GM19043 (cell line): ENCODE data around the gene MAD2L2.
"Not testable (repeated sequence)": the region's sequence is repeated elsewhere in the genome, so short reads cannot be mapped to it uniquely, and the experiment has no call there.

Source experiments
- ATAC-seq: cut with Tn5 transposase; IDR thresholded peaks from one replicate; pipeline ENCODE4 v1.9.1; 2021; ENCODE audit warnings: low read depth; ENCODE audit not compliant: unreplicated experiment

Gene MAD2L2

DNA sequence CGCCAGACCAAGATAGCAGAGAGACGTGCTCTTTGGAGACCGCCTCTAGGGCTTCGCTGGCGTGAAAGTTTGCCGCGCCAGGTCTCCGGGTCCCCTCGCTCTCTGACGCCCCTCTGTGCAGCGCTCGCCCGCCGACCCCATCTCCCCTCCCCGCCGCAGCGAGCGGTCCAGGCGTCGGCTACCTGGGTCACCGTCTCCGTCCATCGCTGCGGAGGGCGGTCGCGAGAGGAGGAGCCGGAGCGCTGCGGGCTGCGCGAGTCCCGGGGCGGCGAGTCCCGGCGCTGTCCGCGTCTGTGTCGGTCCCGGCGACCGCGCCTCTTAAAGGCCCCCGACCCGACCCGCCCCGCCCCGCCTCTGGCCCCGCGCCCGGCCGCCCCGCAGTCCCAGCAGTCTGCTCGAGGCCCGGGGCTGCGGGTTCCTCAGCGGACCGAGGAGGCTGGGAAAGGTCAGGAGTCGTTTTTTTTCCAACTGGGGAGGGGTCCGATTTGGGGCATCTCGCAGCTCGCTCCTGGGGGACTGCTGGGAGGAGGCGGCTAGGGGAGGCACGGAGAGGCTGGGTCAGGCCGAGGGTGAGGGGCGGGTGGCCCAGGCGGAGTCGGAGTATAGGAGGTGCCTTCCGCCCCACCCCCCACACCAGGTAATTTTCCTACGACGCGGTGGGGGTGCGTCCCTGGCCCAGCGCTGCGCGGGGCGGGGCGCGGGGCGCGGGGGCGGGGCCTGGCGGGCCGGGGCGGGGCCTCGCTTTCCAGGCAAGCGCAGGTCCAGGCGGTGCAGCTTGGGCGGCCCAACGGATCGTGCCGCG lies 26.6 kb downstream of the MAD2L2 start, which contains the start of the genes FBXO2 and FBXO44:
FBXO2 (minus strand) TSS at position 293 of the 802 bp plus-strand sequence; CDS start at position 204, 89 bp downstream.
FBXO44 (plus strand) TSS at position 741 of the 802 bp plus-strand sequence. CDS start 959 bp downstream, outside the sequence.
- no peak for ATAC-seq

GRCh38 chr1:11653861-11654136 lies 27.1 kb downstream of the MAD2L2 start:
- no peak for ATAC-seq

- ATAC-seq = no peak
Measured at GRCh38 chr1:11653101-11653860, 27.7 kb downstream of the MAD2L2 start.

DNA sequence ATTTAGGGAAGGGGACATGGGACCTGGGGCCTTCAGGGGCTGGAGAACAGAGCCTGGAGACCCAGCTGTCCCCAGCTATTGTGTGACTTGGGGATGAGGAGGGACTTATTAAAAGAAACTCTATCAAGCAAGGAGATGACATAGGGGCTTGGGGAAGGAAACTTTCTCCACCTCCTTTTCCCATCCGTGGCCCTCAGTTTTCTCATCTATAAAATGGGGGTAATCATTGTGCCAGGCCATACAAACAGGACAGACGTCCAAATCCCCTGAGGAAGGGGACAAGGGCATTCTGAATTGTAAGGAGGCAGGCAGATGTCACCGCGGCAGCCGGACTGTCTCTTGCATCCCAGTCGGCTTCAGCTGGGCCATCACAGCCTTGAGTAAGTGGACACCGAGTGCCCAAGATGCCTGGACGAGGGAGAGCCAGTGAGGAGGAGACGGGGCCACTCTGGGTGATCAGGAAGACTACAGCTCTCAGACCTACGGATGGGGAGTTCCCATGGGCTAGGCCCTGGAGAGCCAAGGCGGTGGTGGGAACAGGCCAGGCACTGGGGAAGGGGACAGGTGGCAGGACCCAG lies 28.7 kb downstream of the MAD2L2 start:
- no peak for ATAC-seq

- ATAC-seq = no peak
Measured at GRCh38 chr1:11651017-11651416, 29.9 kb downstream of the MAD2L2 start.

DNA sequence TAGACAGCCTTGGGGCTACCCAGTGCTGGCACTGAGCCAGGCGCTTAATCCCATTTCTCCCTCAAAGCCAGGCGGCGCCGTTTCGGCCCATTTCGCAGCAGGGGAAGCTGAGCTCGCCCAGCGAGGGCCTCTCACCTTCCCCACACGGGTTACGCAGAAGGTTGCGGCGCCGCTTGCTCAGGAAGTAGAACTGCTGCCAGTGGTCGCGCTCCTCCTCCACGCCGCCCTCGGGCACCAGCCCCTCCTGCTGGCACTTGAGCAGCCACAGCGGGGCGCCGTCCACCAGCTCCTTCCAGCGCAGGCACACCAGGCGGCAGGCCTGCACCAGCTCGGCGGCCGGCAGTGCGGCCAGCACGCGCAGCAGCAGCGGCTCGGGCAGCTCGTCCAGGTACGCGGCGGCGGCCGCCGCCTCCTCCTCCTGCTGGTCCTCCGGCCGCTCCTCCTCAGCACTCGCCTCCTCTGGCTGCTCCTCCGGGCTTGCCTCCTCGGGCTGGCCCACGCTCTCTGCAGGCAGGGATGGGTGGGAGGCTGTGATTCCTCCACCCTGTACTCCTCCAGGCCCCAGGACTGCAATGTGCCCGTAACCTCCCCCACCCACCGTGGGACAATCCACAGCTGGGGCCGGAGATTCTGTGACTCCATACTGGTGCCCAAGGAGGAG lies 30.5 kb downstream of the MAD2L2 start:
- no peak for ATAC-seq

GRCh38 chr1:11649624-11650330 lies 31.2 kb downstream of the MAD2L2 start:
- no peak for ATAC-seq

DNA sequence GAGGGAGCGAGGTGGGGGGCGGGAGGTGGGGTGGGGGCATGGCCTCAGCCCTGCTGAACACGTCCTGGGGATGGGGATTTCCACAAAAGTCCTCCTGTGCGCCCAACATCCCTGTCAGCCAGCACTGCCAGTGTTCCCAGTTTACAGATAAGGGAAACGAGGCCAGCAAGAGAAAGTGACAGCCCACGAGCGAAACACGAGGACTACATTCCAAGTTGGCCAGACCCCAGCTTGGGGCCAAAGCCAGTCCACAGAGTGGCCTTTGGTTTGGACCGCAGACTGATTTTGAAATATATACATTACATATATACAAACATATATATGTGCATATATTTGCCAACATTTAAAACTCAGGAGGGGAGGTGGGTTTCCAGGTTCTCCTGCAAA lies 31.7 kb downstream of the MAD2L2 start:
- ATAC-seq = no peak

GRCh38 chr1:11648732-11649158 lies 32.2 kb downstream of the MAD2L2 start:
- ATAC-seq = no peak

DNA sequence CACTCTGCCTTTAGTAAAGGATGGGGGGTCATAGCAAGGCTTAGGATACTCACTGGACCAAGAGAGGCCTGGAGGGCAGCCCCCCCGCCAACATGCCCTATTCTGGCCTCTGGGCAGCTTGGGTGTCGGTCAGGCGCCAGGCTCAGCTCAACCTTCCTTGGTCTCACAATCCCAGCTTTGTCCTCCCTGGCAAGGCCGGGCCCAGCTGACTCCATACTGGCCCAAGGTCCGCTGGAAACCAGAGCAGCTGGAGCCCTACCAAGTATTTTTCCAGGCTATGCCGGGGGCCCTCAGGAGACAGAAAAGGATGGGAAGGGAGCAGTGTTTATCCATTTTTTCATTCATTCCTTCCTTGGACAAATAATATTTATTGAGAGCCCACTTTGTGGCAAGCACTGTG lies 32.9 kb downstream of the MAD2L2 start:
- no peak for ATAC-seq

DNA sequence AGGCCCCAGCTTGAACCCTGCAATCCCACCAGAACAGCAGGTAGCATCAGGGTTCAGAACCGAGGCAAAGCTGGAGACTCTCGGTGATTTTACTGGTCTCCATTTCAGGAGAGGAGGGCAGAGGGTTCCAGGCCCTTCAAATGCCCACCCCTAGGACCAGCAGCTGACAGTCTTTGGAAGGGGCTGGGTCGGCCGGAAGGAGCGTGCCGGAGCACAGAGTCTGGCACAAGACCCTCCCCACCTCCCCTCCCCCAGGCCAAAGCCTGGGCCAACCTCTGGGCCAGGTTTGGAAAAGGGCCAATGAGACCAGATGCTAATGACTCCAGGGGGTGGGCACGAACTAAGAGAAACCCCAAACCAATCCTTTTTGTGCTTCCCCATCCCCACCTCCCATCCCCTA lies 33.6 kb downstream of the MAD2L2 start:
- ATAC-seq = no peak

- no peak for ATAC-seq
Measured at GRCh38 chr1:11646317-11646716, 34.6 kb downstream of the MAD2L2 start.

DNA sequence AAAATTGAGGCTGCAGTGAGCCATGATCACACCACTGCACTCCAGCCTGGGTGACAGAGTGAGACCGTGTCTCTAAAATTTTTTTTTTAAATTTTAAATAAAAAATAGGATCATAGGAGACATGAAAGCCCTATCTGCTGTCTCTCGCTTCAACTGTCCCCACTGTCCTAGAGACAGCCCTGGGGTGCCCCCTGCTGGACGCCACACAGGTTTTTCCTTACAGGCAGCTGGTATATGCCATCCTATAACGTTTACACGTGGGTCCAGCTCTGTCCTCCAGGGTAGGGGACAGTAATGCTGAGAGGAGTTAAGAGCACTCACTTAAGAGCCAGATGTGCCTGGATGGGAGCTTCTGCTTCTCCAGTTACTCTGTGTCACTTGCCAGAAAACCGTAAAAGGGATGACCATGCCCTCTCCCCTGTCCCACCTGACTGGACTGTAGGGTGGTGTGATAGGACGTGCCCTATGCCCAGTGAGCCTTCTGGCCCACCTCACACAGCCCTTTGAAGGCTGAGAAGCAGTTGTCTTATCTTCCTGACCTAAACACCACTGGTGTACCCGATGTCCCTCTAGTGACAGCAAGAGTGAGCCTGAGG lies 35.2 kb downstream of the MAD2L2 start:
- ATAC-seq = no peak

DNA sequence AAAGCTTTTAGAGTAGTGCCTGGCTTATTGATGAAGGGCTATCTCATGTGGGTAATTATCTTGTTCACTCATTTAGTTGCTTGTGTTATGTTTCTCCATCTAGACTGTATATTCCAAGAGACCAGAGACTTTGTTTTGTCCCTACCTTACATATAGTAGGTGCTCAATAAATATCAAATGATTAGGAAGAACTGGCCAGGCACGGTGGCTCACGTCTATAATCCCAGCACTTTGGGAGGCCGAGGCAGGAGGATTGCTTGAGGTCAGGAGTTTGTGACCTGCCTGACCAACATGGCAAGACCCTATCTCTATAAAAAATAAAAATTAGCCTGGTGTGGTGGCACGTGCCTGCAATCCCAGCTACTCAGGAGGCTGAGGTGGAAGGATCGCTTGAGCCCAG lies 35.7 kb downstream of the MAD2L2 start:
- ATAC-seq = no peak

DNA sequence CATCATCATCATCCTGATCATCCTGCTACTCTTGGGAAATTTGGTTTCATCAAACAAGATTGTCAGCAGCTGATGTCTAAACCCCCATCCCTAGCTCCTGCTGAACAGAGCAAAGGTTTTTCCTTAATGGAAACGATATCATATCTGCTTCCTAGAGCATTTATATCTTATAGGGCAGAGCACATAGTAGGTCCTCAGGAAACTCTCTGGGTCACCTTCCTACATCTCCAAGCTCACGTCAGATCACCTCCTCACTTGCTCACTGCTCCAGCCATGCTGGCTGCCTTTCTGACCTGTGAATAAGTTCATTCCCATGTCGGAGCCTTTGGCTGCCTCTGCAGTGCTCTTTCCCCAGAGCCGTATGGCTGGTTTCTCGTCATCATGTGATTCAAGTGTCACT lies 37.2 kb downstream of the MAD2L2 start:
- ATAC-seq = no peak

DNA sequence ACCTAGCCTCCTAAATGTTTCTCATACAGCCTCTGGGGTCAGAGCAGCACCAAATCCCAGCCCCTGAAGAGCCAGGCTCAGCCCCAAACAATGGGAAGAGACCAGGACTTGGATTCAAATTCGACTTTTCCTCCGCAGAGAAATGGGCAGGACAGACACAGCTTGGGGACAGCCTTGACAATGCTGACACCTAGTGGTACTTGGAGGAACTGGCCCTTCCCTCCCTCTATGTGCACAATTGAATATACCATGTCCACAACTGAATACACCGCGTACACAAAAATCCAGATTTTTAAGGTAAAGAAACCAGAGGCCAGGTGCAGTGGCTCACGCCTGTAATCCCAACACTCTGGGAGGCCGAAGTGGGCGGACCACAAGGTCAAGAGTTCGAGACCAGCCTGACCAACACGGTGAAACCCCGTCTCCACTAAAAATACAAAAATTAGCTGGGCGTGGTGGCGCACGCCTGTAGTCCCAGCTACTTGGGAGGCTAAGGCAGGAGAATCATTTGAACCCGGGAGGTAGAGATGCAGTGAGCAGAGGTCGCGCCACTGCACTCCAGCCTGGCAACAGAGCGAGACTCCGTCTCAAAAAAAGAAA lies 38.4 kb downstream of the MAD2L2 start:
- not testable (repeated sequence) for ATAC-seq

GRCh38 chr1:11641776-11642305 lies 39.1 kb downstream of the MAD2L2 start:
- no peak for ATAC-seq

- no peak for ATAC-seq
Measured at GRCh38 chr1:11640944-11641343, 40.0 kb downstream of the MAD2L2 start.

- no peak for ATAC-seq
Measured at GRCh38 chr1:11640101-11640500, 40.8 kb downstream of the MAD2L2 start.
